Pancreas (tissue), 10 donors: Measurements from ENCODE around the gene TRPV5. TPM values are rescaled to one million over a fixed set of nuclear protein-coding genes. Genes with fewer than 3 reads are reported as not detected.

Experiments used
- ATAC-seq, 4 donors: fragments of 200-7000 bp; cut with Tn5 transposase; one replicate each; pipeline versions ENCODE4 v1.8.0 to v1.9.1; 2020; ENCODE audit warnings: mild to moderate bottlenecking in 4 of 4, moderate library complexity in 4 of 4
- DNase-seq, 6 donors: peaks; one replicate each; pipeline ENCODE4 v3.0.0-alpha.2; 2020
- FAIRE-seq: peaks from 2 replicates; lab custom pipeline; 2012; peaks lifted over from hg19 to GRCh38; lab: Jason Lieb, UNC
- H3K27ac ChIP-seq, 4 donors: fragments of 200-600 bp; sonication (generic); 1 replicate in 3 of 4; 2 replicates in 1 of 4; pipeline versions ENCODE4 v1.5.0 to v1.8.0; 2020
- H3K27me3 ChIP-seq, 4 donors: fragments of 200-600 bp; one replicate each; pipeline ENCODE4 v1.8.0; 2021
- H3K36me3 ChIP-seq, 3 donors: fragments of 200-600 bp; sonication (generic) in 1 of 3; one replicate each; pipeline versions ENCODE4 v1.5.0 to v1.8.0; 2020 to 2021
- H3K4me1 ChIP-seq, 3 donors: fragments of 200-600 bp; one replicate each; pipeline ENCODE4 v1.8.0; 2021
- H3K4me3 ChIP-seq, 4 donors: fragments of 200-600 bp; sonication (generic) in 2 of 4; one replicate each; pipeline versions ENCODE4 v1.5.0 to v1.8.0; 2020 to 2021
- H3K9me3 ChIP-seq, 4 donors: fragments of 200-600 bp; one replicate each; pipeline ENCODE4 v1.8.0; 2021
- CTCF ChIP-seq, 4 donors: fragments of 200-600 bp; sonication (generic) in 3 of 4; IDR thresholded peaks; one replicate each; pipeline versions ENCODE4 v1.5.0 to v1.8.0; 2021; ENCODE audit warnings: antibody characterized with exemption in 4 of 4
- WGBS, 2 donors: extraction: QIAGEN DNeasy Blood & Tissue Kit; methylation state at CpG; one replicate each; pipeline ENCODE4 v1.1.7; 2013; 5-methylcytosine and 5-hydroxymethylcytosine counted together
- intact Hi-C, 3 donors: fragments of 100-400 bp; cut with DNase I; formaldehyde crosslinking; loops; one replicate each; pipeline versions ENCODE4 v1.11.1 to v1.14.2; 2022
- polyA plus RNA-seq, 2 donors: library from polyadenylated mRNA; stranded (reverse); fragments of 200-250 nt; gene quantifications; one replicate each; pipeline ENCODE4 v1.2.3, GENCODE V29; 2013
- total RNA-seq, 6 donors: library from RNA; stranded (reverse); fragmentation: NEBNext Ultra II Directional in 4 of 6; extraction: Animal tissue kit (Norgen Biotek cat#: 25700) in 4 of 6; gene quantifications; one replicate each; pipeline versions ENCODE4 v1.2.1 to v1.2.4, GENCODE V29; 2021 to 2023
- donor health status: healthy with polysubstance abuse.
- donor health status: DM: no; HTN: no; CAD: no; lungs with moderate emphysema.
- donor health status: DM: no; HTN: no; CAD: no.
- donor health status: control.
- donor health status: control.
- donor health status: Bipolar disorder and iron deficiency.
- donor health status: DM: yes; HTN: yes; CAD: no.
- donor health status: DM: no; HTN: no; CAD: no.
- donor health status: DM: no; HTN: no; CAD: no.
- donor health status: DM: yes; HTN: yes; CAD: no.

Gene TRPV5
- total and polyA plus RNA-seq, 8 donors: 0.06 to 0.08 TPM; not detected in 6

GRCh38 chr7:142935941-142936565 lies 2.5 kb upstream of the TRPV5 start:
- H3K4me1 ChIP-seq: no peaks in the 10 kb centered on the region
- 78 to 85% methylated on average over 12 of the region's 12 CpGs for WGBS, 2 donors
- H3K27me3 ChIP-seq: no peaks in the 10 kb centered on the region
- H3K36me3 ChIP-seq: no peaks in the 10 kb centered on the region
- no peak for TF ChIP-seq CTCF (IDR thresholded peaks at IDR 0.05)
- ATAC-seq: no peak
- intact Hi-C loops: no loop called here
- no peak overlapping the region for H3K27ac ChIP-seq
- no peak for FAIRE-seq
- H3K4me3 ChIP-seq: no peak overlapping the region
- DNase-seq: no peak
- H3K9me3 ChIP-seq: no peaks in the 10 kb centered on the region

GRCh38 chr7:142934056-142934455 lies 510 bp upstream of the TRPV5 start:
- no peak for DNase-seq
- Histone ChIP-seq H3K4me1 (no peaks in the 10 kb centered on the region), H3K36me3 (no peaks in the 10 kb centered on the region), H3K27ac (no peak overlapping the region), H3K9me3 (no peaks in the 10 kb centered on the region), H3K27me3 (no peaks in the 10 kb centered on the region), H3K4me3 (no peak overlapping the region)
- no peak for TF ChIP-seq CTCF (IDR thresholded peaks at IDR 0.05)
- FAIRE-seq: no peak
- intact Hi-C loops: no loop called here
- WGBS, 2 donors: 67 to 80% methylated on average over 12 of the region's 12 CpGs
- no peak for ATAC-seq

GRCh38 chr7:142933092-142933475 lies 462 bp downstream of the TRPV5 start:
- FAIRE-seq (no peak), DNase-seq (no peak), ATAC-seq (no peak)
- Histone ChIP-seq H3K9me3 (no peaks in the 10 kb centered on the region), H3K36me3 (no peaks in the 10 kb centered on the region), H3K4me1 (no peaks in the 10 kb centered on the region), H3K4me3 (no peak overlapping the region), H3K27me3 (no peaks in the 10 kb centered on the region), H3K27ac (no peak overlapping the region)
- WGBS, 2 donors: 88% methylated on average over 7 of the region's 7 CpGs
- TF ChIP-seq CTCF (IDR thresholded peaks at IDR 0.05): no peak
- intact Hi-C loops: no loop called here

- ATAC-seq (no peak), DNase-seq (no peak), FAIRE-seq (no peak)
- WGBS, 2 donors: 63 to 70% methylated on average over 5 of the region's 5 CpGs
- no peak overlapping the region for H3K27ac ChIP-seq
- TF ChIP-seq CTCF (IDR thresholded peaks at IDR 0.05): no peak
- H3K27me3 ChIP-seq: no peaks in the 10 kb centered on the region
- H3K4me3 ChIP-seq: no peak overlapping the region
- no peaks in the 10 kb centered on the region for H3K9me3 ChIP-seq
- no peaks in the 10 kb centered on the region for H3K36me3 ChIP-seq
- no peaks in the 10 kb centered on the region for H3K4me1 ChIP-seq
- intact Hi-C loops: no loop called here
Observed at GRCh38 chr7:142932386-142933091, 1.0 kb downstream of the TRPV5 start.

- intact Hi-C loops: no loop called here
- FAIRE-seq (no peak), DNase-seq (no peak), ATAC-seq (no peak)
- 78 to 86% methylated on average over 11 of the region's 11 CpGs for WGBS, 2 donors
- Histone ChIP-seq H3K36me3 (no peaks in the 10 kb centered on the region), H3K4me1 (no peaks in the 10 kb centered on the region), H3K27me3 (no peaks in the 10 kb centered on the region), H3K4me3 (no peak overlapping the region), H3K9me3 (no peaks in the 10 kb centered on the region), H3K27ac (no peak overlapping the region)
- no peak for TF ChIP-seq CTCF (IDR thresholded peaks at IDR 0.05)
Observed at GRCh38 chr7:142930126-142930730, 3.3 kb downstream of the TRPV5 start.
